ENCODE measurements around the gene TTLL8.
"Not testable (repeated sequence)": the region's sequence is repeated elsewhere in the genome, so short reads cannot be mapped to it uniquely, and the experiment has no call there.

Gene TTLL8

GRCh38 chr22:50090412-50090714 is 32.3 kb upstream of the TTLL8 start:
- Histone ChIP-seq H3K27me3 (ENCODE audit: control insufficient read depth in 2 of 2, insufficient read depth in 2 of 2, low read length in 2 of 2) (peaks cover 0 to under 1% of the 10 kb centered on the region in 2 donors), H3K9me3 (ENCODE audit: control insufficient read depth in 2 of 2, low read length in 2 of 2) (no peaks in the 10 kb centered on the region), H3K4me1 (ENCODE audit: control insufficient read depth in 2 of 2, insufficient read depth in 2 of 2, low read length in 2 of 2) (no peaks in the 10 kb centered on the region), H3K4me3 (ENCODE audit: low read length in 2 of 2) (no peak overlapping the region), H3K36me3 (ENCODE audit: control insufficient read depth in 2 of 2, insufficient read depth in 2 of 2, low read length in 2 of 2) (no peaks in the 10 kb centered on the region), H3K9ac (ENCODE audit: low read depth in 1 of 2, low read length in 2 of 2) (no peak overlapping the region), H3K27ac (ENCODE audit: low read depth in 2 of 2, low read length in 2 of 2) (no peak overlapping the region)

GRCh38 chr22:50089682-50090411 is 31.7 kb upstream of the TTLL8 start, which contains the start of gene MOV10L1:
Gene MOV10L1 (plus strand): TSS chr22:50090006. CDS start chr22:50090089, 83 bp downstream.
- no peaks in the 10 kb centered on the region for H3K4me1 ChIP-seq (ENCODE audit: control insufficient read depth in 2 of 2, insufficient read depth in 2 of 2, low read length in 2 of 2)

GRCh38 chr22:50089231-50089630 is 31.1 kb upstream of the TTLL8 start:
- peaks cover 0 to 5% of the 10 kb centered on the region in 2 donors for H3K27me3 ChIP-seq (ENCODE audit: control insufficient read depth in 2 of 2, insufficient read depth in 2 of 2, low read length in 2 of 2)
- no peak overlapping the region for H3K9ac ChIP-seq (ENCODE audit: low read depth in 1 of 2, low read length in 2 of 2)
- H3K27ac ChIP-seq (ENCODE audit: low read depth in 2 of 2, low read length in 2 of 2), result no peak overlapping the region
- H3K9me3 ChIP-seq (ENCODE audit: control insufficient read depth in 2 of 2, low read length in 2 of 2), result no peaks in the 10 kb centered on the region
- no peaks in the 10 kb centered on the region for H3K36me3 ChIP-seq (ENCODE audit: control insufficient read depth in 2 of 2, insufficient read depth in 2 of 2, low read length in 2 of 2)
- no peaks in the 10 kb centered on the region for H3K4me1 ChIP-seq (ENCODE audit: control insufficient read depth in 2 of 2, insufficient read depth in 2 of 2, low read length in 2 of 2)
- no peak overlapping the region for H3K4me3 ChIP-seq (ENCODE audit: low read length in 2 of 2)

More at GRCh38 chr22:50089682-50090411, 31.7 kb upstream of the TTLL8 start, which contains the start of gene MOV10L1:
- Histone ChIP-seq H3K9me3 (ENCODE audit: control insufficient read depth in 2 of 2, low read length in 2 of 2) (no peaks in the 10 kb centered on the region), H3K27ac (ENCODE audit: low read depth in 2 of 2, low read length in 2 of 2) (no peak within 1 kb of the TSS), H3K36me3 (ENCODE audit: control insufficient read depth in 2 of 2, insufficient read depth in 2 of 2, low read length in 2 of 2) (no peaks in the 10 kb centered on the region), H3K27me3 (ENCODE audit: control insufficient read depth in 2 of 2, insufficient read depth in 2 of 2, low read length in 2 of 2) (peaks cover 0 to 5% of the 10 kb centered on the region in 2 donors), H3K9ac (ENCODE audit: low read depth in 1 of 2, low read length in 2 of 2) (no peak within 1 kb of the TSS), H3K4me3 (ENCODE audit: low read length in 2 of 2) (no peak within 1 kb of the TSS)

GRCh38 chr22:50088096-50088495 is 30.0 kb upstream of the TTLL8 start:
- H3K4me3 ChIP-seq (ENCODE audit: low read length in 2 of 2), result no peak overlapping the region
- H3K4me1 ChIP-seq (ENCODE audit: control insufficient read depth in 2 of 2, insufficient read depth in 2 of 2, low read length in 2 of 2), result no peaks in the 10 kb centered on the region
- no peaks in the 10 kb centered on the region for H3K36me3 ChIP-seq (ENCODE audit: control insufficient read depth in 2 of 2, insufficient read depth in 2 of 2, low read length in 2 of 2)
- peaks cover 0 to 5% of the 10 kb centered on the region in 2 donors for H3K27me3 ChIP-seq (ENCODE audit: control insufficient read depth in 2 of 2, insufficient read depth in 2 of 2, low read length in 2 of 2)
- H3K27ac ChIP-seq (ENCODE audit: low read depth in 2 of 2, low read length in 2 of 2), result no peak overlapping the region
- no peak overlapping the region for H3K9ac ChIP-seq (ENCODE audit: low read depth in 1 of 2, low read length in 2 of 2)
- H3K9me3 ChIP-seq (ENCODE audit: control insufficient read depth in 2 of 2, low read length in 2 of 2), result no peaks in the 10 kb centered on the region

GRCh38 chr22:50087646-50088045 is 29.5 kb upstream of the TTLL8 start:
- H3K4me3 ChIP-seq (ENCODE audit: low read length in 2 of 2), result no peak overlapping the region
- no peaks in the 10 kb centered on the region for H3K4me1 ChIP-seq (ENCODE audit: control insufficient read depth in 2 of 2, insufficient read depth in 2 of 2, low read length in 2 of 2)
- H3K27ac ChIP-seq (ENCODE audit: low read depth in 2 of 2, low read length in 2 of 2), result no peak overlapping the region
- H3K27me3 ChIP-seq (ENCODE audit: control insufficient read depth in 2 of 2, insufficient read depth in 2 of 2, low read length in 2 of 2), result peaks cover 0 to 5% of the 10 kb centered on the region in 2 donors
- H3K36me3 ChIP-seq (ENCODE audit: control insufficient read depth in 2 of 2, insufficient read depth in 2 of 2, low read length in 2 of 2), result no peaks in the 10 kb centered on the region
- no peaks in the 10 kb centered on the region for H3K9me3 ChIP-seq (ENCODE audit: control insufficient read depth in 2 of 2, low read length in 2 of 2)
- no peak overlapping the region for H3K9ac ChIP-seq (ENCODE audit: low read depth in 1 of 2, low read length in 2 of 2)

- H3K27ac ChIP-seq (ENCODE audit: low read depth in 2 of 2, low read length in 2 of 2); H3K36me3 ChIP-seq (ENCODE audit: control insufficient read depth in 2 of 2, insufficient read depth in 2 of 2, low read length in 2 of 2); H3K9me3 ChIP-seq (ENCODE audit: control insufficient read depth in 2 of 2, low read length in 2 of 2); H3K27me3 ChIP-seq (ENCODE audit: control insufficient read depth in 2 of 2, insufficient read depth in 2 of 2, low read length in 2 of 2); H3K9ac ChIP-seq (ENCODE audit: low read depth in 1 of 2, low read length in 2 of 2); H3K4me3 ChIP-seq (ENCODE audit: low read length in 2 of 2); H3K4me1 ChIP-seq (ENCODE audit: control insufficient read depth in 2 of 2, insufficient read depth in 2 of 2, low read length in 2 of 2): not testable (repeated sequence)
These were observed 28.9 kb upstream of the TTLL8 start for GRCh38 chr22:50086975-50087374.

GRCh38 chr22:50086526-50086925 is 28.4 kb upstream of the TTLL8 start:
- Histone ChIP-seq H3K27me3 (ENCODE audit: control insufficient read depth in 2 of 2, insufficient read depth in 2 of 2, low read length in 2 of 2) (peaks cover 0 to 5% of the 10 kb centered on the region in 2 donors), H3K9ac (ENCODE audit: low read depth in 1 of 2, low read length in 2 of 2) (no peak overlapping the region), H3K4me1 (ENCODE audit: control insufficient read depth in 2 of 2, insufficient read depth in 2 of 2, low read length in 2 of 2) (no peaks in the 10 kb centered on the region), H3K4me3 (ENCODE audit: low read length in 2 of 2) (no peak overlapping the region), H3K27ac (ENCODE audit: low read depth in 2 of 2, low read length in 2 of 2) (no peak overlapping the region), H3K36me3 (ENCODE audit: control insufficient read depth in 2 of 2, insufficient read depth in 2 of 2, low read length in 2 of 2) (no peaks in the 10 kb centered on the region), H3K9me3 (ENCODE audit: control insufficient read depth in 2 of 2, low read length in 2 of 2) (no peaks in the 10 kb centered on the region)

- Histone ChIP-seq H3K4me1 (ENCODE audit: control insufficient read depth in 2 of 2, insufficient read depth in 2 of 2, low read length in 2 of 2) (no peaks in the 10 kb centered on the region), H3K9me3 (ENCODE audit: control insufficient read depth in 2 of 2, low read length in 2 of 2) (no peaks in the 10 kb centered on the region), H3K36me3 (ENCODE audit: control insufficient read depth in 2 of 2, insufficient read depth in 2 of 2, low read length in 2 of 2) (no peaks in the 10 kb centered on the region), H3K27me3 (ENCODE audit: control insufficient read depth in 2 of 2, insufficient read depth in 2 of 2, low read length in 2 of 2) (peaks cover 0 to 5% of the 10 kb centered on the region in 2 donors), H3K4me3 (ENCODE audit: low read length in 2 of 2) (peak within 1 kb of the TSS in 1 of 2 donors; percentile 31), H3K9ac (ENCODE audit: low read depth in 1 of 2, low read length in 2 of 2) (no peak within 1 kb of the TSS), H3K27ac (ENCODE audit: low read depth in 2 of 2, low read length in 2 of 2) (no peak within 1 kb of the TSS)
These were observed 27.3 kb upstream of the TTLL8 start, which contains the start of gene MLC1 for GRCh38 chr22:50085211-50085972. Gene MLC1 (minus strand): TSS chr22:50085426. CDS start chr22:50084902, 524 bp downstream.

GRCh38 chr22:50084614-50085021 is 26.5 kb upstream of the TTLL8 start:
- Histone ChIP-seq H3K9ac (ENCODE audit: low read depth in 1 of 2, low read length in 2 of 2) (no peak overlapping the region), H3K27ac (ENCODE audit: low read depth in 2 of 2, low read length in 2 of 2) (no peak overlapping the region), H3K36me3 (ENCODE audit: control insufficient read depth in 2 of 2, insufficient read depth in 2 of 2, low read length in 2 of 2) (no peaks in the 10 kb centered on the region), H3K9me3 (ENCODE audit: control insufficient read depth in 2 of 2, low read length in 2 of 2) (no peaks in the 10 kb centered on the region), H3K4me3 (ENCODE audit: low read length in 2 of 2) (no peak overlapping the region), H3K4me1 (ENCODE audit: control insufficient read depth in 2 of 2, insufficient read depth in 2 of 2, low read length in 2 of 2) (no peaks in the 10 kb centered on the region), H3K27me3 (ENCODE audit: control insufficient read depth in 2 of 2, insufficient read depth in 2 of 2, low read length in 2 of 2) (peaks cover 0 to 8% of the 10 kb centered on the region in 2 donors)

- H3K9me3 ChIP-seq (ENCODE audit: control insufficient read depth in 2 of 2, low read length in 2 of 2), result no peaks in the 10 kb centered on the region
- no peaks in the 10 kb centered on the region for H3K36me3 ChIP-seq (ENCODE audit: control insufficient read depth in 2 of 2, insufficient read depth in 2 of 2, low read length in 2 of 2)
- no peak overlapping the region for H3K9ac ChIP-seq (ENCODE audit: low read depth in 1 of 2, low read length in 2 of 2)
- no peaks in the 10 kb centered on the region for H3K4me1 ChIP-seq (ENCODE audit: control insufficient read depth in 2 of 2, insufficient read depth in 2 of 2, low read length in 2 of 2)
- no peak overlapping the region for H3K4me3 ChIP-seq (ENCODE audit: low read length in 2 of 2)
- H3K27me3 ChIP-seq (ENCODE audit: control insufficient read depth in 2 of 2, insufficient read depth in 2 of 2, low read length in 2 of 2), result peaks cover 0 to 8% of the 10 kb centered on the region in 2 donors
- no peak overlapping the region for H3K27ac ChIP-seq (ENCODE audit: low read depth in 2 of 2, low read length in 2 of 2)
These were observed 26.0 kb upstream of the TTLL8 start for GRCh38 chr22:50084080-50084477.
